ENCODE data around the gene UFD1.

The UFD1 gene

DNA sequence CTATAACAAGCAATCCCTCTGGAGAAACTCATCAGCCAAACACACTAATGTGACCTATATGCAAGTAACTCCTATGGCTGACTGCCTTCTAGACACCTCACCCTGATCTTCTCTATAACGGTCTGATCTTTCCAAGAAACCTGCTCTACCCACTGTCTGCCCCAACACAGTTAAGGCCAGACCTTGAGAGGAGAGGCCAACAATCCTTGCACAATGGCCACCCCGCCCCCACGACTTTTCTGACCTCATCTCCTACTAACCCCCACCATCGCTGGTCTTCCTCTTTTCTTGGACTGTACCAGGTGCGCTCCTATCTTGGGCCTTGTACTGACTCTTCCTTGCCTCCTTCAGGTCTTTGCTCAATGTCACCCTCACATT is 59.9 kb downstream of the UFD1 start:
- DNase-seq, result no peak

DNA sequence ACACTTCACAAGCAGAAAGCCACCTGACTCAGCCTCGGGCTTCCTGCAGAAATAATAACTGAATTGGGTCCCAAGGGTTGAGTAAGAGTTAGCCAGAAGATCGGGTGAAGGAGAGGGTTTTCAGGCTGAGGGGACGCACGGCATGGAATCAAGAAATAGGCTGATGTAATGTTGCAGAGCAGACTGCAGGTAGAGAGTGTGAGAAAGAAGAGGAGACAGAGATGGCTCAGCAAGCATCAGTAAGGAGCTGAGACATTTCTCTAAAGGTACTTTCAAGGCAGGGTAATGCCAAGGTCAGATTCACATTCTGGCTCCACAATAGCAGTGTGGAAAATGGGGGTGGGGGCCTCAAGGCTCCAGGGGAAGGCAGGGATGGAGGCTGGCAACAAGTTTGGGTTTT is 66.1 kb downstream of the UFD1 start:
- no peak for DNase-seq

- DNase-seq, result no peak
Observed at GRCh38 chr22:19412478-19412877, 66.5 kb downstream of the UFD1 start.

DNA sequence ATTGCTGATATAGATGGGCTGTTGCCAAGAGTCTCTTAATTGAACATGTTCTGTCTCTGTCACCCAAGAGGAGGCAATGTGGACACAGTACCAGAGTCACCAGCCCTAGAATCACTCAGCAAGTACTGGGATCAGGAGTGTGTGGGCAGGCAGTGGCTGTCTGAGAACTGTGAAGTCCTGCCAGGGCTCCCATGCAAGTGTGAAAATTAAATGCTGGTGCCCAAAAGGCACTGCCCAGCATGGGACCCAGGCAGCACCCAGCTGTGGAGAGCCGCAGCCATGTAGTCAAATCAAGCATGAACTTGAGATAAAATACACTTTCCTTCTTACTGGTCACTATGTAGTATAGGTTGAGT is 67.3 kb downstream of the UFD1 start:
- DNase-seq, result no peak

- DNase-seq, result no peak
Observed at GRCh38 chr22:19410941-19411689, 67.9 kb downstream of the UFD1 start.

GRCh38 chr22:19407649-19408606 is 71.1 kb downstream of the UFD1 start:
- DNase-seq, result no peak

DNA sequence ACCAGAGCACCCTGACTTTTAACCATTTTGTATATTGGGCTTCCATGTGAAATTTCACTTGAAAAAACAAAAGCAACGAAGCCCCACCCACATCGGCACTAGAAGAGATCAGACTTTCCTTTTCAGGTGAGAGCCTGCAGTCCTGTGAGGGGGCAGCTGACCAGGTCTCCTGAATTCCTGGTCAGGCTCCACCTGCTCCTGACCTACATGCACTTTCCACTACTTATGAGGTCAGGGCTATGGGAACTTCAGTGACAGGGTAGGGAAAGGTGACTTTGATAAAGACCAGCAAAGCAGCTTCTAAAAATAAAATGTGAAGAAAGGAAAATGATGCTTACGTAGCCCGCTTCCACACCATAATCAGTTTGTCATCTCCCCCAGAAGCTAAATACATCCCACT is 72.1 kb downstream of the UFD1 start:
- no peak for DNase-seq

DNA sequence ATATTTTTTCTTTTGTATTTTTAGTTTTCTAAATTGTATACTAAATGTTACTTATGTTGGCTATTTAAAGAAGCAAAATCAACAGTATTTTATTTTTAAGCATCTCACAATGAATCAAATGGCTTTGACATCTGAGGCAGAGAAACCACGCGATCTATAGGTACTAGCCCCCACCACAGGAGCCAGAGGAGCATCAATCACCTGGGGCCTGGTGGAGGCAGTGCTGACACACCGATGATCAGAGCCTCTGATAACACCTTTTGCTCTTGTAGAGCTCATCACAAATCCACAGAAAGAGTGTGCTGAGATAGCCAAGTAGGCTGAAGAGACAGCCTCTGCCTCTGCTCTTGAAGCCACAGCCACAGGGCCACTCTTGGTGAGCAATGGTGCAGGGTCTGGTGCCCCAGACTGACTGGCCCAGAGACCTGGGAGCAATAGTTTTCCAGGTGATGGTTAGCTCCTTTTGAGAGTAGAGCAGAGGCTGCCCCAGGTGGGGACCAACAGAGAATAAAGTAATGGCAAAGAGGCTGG is 72.6 kb downstream of the UFD1 start:
- no peak for DNase-seq

- no peak for DNase-seq
Observed at GRCh38 chr22:19405652-19406051, 73.3 kb downstream of the UFD1 start.

- DNase-seq, result no peak
Observed at GRCh38 chr22:19405133-19405532, 73.9 kb downstream of the UFD1 start.

DNA sequence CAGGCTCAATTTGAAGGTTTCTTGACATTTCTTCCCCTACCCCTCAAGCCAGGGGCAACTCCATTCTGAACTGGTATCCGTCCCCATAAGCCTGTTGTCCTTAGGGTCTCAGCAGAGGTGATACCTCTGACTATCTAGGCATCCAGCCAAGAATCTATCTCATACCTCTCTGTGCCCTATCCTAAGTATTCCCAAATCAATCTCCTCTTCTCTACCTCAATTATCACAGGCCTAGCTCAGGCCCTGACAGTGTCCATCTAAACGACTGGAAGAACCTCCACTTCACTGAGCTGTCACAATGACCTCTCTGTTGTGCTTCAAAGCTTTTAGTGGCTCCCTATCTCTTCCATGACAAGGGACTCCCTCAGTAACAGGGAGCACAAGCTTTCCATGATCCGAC is 74.3 kb downstream of the UFD1 start:
- DNase-seq, result no peak

DNA sequence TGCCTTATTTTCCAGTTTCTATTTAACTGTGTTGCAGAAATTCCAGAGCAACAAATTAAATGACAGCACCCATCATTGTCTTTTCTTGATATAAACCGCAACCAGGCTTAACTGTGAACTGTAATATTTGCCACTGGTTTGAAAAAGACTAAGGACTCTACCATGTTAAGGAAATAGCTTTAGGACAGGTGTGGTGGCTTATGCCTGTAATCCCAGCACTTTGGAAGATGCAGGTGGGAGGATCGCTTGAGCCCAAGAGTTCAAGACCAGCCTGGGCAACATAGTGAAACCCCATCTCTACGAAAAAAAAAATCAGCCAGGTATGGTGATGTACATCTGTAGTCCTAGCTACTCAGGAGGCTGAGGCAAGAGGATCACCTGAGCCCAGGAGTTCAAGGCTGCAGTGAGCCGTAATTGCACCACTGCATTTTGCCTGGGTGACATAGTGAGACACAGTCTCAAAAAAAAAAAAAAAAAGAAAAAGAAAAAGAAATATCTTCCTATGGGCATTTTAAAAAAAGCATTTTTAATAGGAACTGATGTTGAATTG is 76.3 kb downstream of the UFD1 start:
- DNase-seq, result no peak

GRCh38 chr22:19401483-19401882 is 77.5 kb downstream of the UFD1 start:
- no peak for DNase-seq

- no peak for DNase-seq
Observed at GRCh38 chr22:19400881-19401280, 78.1 kb downstream of the UFD1 start.
